ENCODE data around the gene XCR1. TPM values are rescaled to one million over a fixed set of nuclear protein-coding genes. Genes with fewer than 3 reads are reported as not detected.

The XCR1 gene
- total and polyA plus RNA-seq, 2 donors from 2014 or later, result 1.4 TPM; not detected in 1

GRCh38 chr3:46071222-46071858 is 44.1 kb upstream of the XCR1 start:
- DNase-seq, result no peak
- Histone ChIP-seq H3K9ac (ENCODE audit: low read length in 3 of 3) (no peak overlapping the region), H3K4me3 (ENCODE audit: low read length in 3 of 3) (no peak overlapping the region), H3K27me3 (ENCODE audit: control insufficient read depth, insufficient read depth, low read length) (no peaks in the 10 kb centered on the region), H3K27ac (ENCODE audit: low read depth in 2 of 2, low read length in 2 of 2) (no peak overlapping the region), H3K36me3 (ENCODE audit: control insufficient read depth in 2 of 3, insufficient read depth in 3 of 3, low read length in 3 of 3) (no peaks in the 10 kb centered on the region), H3K4me1 (ENCODE audit: control insufficient read depth in 2 of 3, insufficient read depth in 2 of 3, low read depth in 1 of 3, low read length in 3 of 3) (peaks cover 0 to 7% (median 0%) of the 10 kb centered on the region in 3 donors), H3K9me3 (ENCODE audit: control insufficient read depth in 2 of 3, insufficient read depth in 1 of 3, low read length in 3 of 3) (no peaks in the 10 kb centered on the region)
- FAIRE-seq, result no peak
- no peak for TF ChIP-seq CTCF (IDR thresholded peaks at IDR 0.05; ENCODE audit: borderline replicate concordance, extremely low read depth, insufficient read depth)
- intact Hi-C loops (cut with DNase I), result no loop called here

- peaks cover 0 to 7% (median 4%) of the 10 kb centered on the region in 3 donors for H3K4me1 ChIP-seq (ENCODE audit: control insufficient read depth in 2 of 3, insufficient read depth in 2 of 3, low read depth in 1 of 3, low read length in 3 of 3)
- H3K9ac ChIP-seq (ENCODE audit: low read length in 3 of 3), result no peak overlapping the region
- no peaks in the 10 kb centered on the region for H3K9me3 ChIP-seq (ENCODE audit: control insufficient read depth in 2 of 3, insufficient read depth in 1 of 3, low read length in 3 of 3)
- no peak for DNase-seq
- no peaks in the 10 kb centered on the region for H3K27me3 ChIP-seq (ENCODE audit: control insufficient read depth, insufficient read depth, low read length)
- no peak for TF ChIP-seq CTCF (IDR thresholded peaks at IDR 0.05; ENCODE audit: borderline replicate concordance, extremely low read depth, insufficient read depth)
- peak; percentile 33 for FAIRE-seq
- intact Hi-C loops (cut with DNase I), result no loop called here
- H3K27ac ChIP-seq (ENCODE audit: low read depth in 2 of 2, low read length in 2 of 2), result no peak overlapping the region
- no peaks in the 10 kb centered on the region for H3K36me3 ChIP-seq (ENCODE audit: control insufficient read depth in 2 of 3, insufficient read depth in 3 of 3, low read length in 3 of 3)
- no peak overlapping the region for H3K4me3 ChIP-seq (ENCODE audit: low read length in 3 of 3)
Observed at GRCh38 chr3:46070595-46071093, 43.4 kb upstream of the XCR1 start.

GRCh38 chr3:46068501-46068900 is 41.2 kb upstream of the XCR1 start:
- Histone ChIP-seq H3K4me1 (ENCODE audit: control insufficient read depth in 2 of 3, insufficient read depth in 2 of 3, low read depth in 1 of 3, low read length in 3 of 3) (peaks cover 0 to 7% (median 7%) of the 10 kb centered on the region in 3 donors), H3K9me3 (ENCODE audit: control insufficient read depth in 2 of 3, insufficient read depth in 1 of 3, low read length in 3 of 3) (no peaks in the 10 kb centered on the region), H3K27ac (ENCODE audit: low read depth in 2 of 2, low read length in 2 of 2) (no peak overlapping the region), H3K27me3 (ENCODE audit: control insufficient read depth, insufficient read depth, low read length) (no peaks in the 10 kb centered on the region), H3K9ac (ENCODE audit: low read length in 3 of 3) (no peak overlapping the region), H3K4me3 (ENCODE audit: low read length in 3 of 3) (no peak overlapping the region), H3K36me3 (ENCODE audit: control insufficient read depth in 2 of 3, insufficient read depth in 3 of 3, low read length in 3 of 3) (no peaks in the 10 kb centered on the region)
- intact Hi-C loops (cut with DNase I), result no loop called here
- DNase-seq, result no peak
- FAIRE-seq, result no peak
- no peak for TF ChIP-seq CTCF (IDR thresholded peaks at IDR 0.05; ENCODE audit: borderline replicate concordance, extremely low read depth, insufficient read depth)
